Measurements from ENCODE around the gene MRPL34.
A peak's percentile ranks its signal among the peaks of the same experiment; 100 is the strongest.

Gene MRPL34

GRCh38 chr19:17330262-17331044, 24.8 kb downstream of the MRPL34 start:
- H3K27ac ChIP-seq, result no peak overlapping the region
- no peak for TF ChIP-seq CTCF (conservative IDR thresholded peaks at IDR 0.05)

- H3K27ac ChIP-seq, result no peak overlapping the region
Measured at GRCh38 chr19:17331045-17331558, 25.4 kb downstream of the MRPL34 start.

GRCh38 chr19:17332360-17332676, 26.6 kb downstream of the MRPL34 start:
- H3K27ac ChIP-seq, result no peak overlapping the region
- no peak for TF ChIP-seq CTCF (conservative IDR thresholded peaks at IDR 0.05)

More at GRCh38 chr19:17331045-17331558, 25.4 kb downstream of the MRPL34 start:
- no peak for TF ChIP-seq CTCF (conservative IDR thresholded peaks at IDR 0.05)

GRCh38 chr19:17332677-17333581, 27.3 kb downstream of the MRPL34 start:
- no peak for TF ChIP-seq CTCF (conservative IDR thresholded peaks at IDR 0.05)
- H3K27ac ChIP-seq, result no peak overlapping the region

GRCh38 chr19:17333611-17334413, 28.1 kb downstream of the MRPL34 start:
- H3K27ac ChIP-seq, result peak overlapping the region; percentile 81
- TF ChIP-seq CTCF (conservative IDR thresholded peaks at IDR 0.05), result no peak

GRCh38 chr19:17334414-17335409, 29.0 kb downstream of the MRPL34 start, which contains the start of gene ANO8:
TSS of gene ANO8 (minus strand) at chr19:17334855. CDS start at chr19:17334670, 185 bp downstream.
- no peak for TF ChIP-seq CTCF (conservative IDR thresholded peaks at IDR 0.05)
- H3K27ac ChIP-seq, result peak within 1 kb of the TSS; percentile 81

Data from VCaP (cell line).